Panc1 (cell line): ENCODE measurements around the gene PI4K2B. TPM values are rescaled to one million over a fixed set of nuclear protein-coding genes. Genes with fewer than 3 reads are reported as not detected.

Experiments
- ATAC-seq: fragments of 200-7000 bp; cut with Tn5 transposase; 2 replicates; pipeline ENCODE4 v1.9.1; 2020; ENCODE audit warnings: mild to moderate bottlenecking, moderate library complexity
- BruUV-seq: library from RNA; stranded (reverse); fragments of 400-500 nt; replicated peaks from 2 replicates; lab custom pipeline; 2021; lab: Mats Ljungman, UMichigan
- CTCF ChIA-PET: fragments of 300-600 bp; sonication (Branson Sonifier 250); formaldehyde crosslinking; loops from one replicate; lab custom pipeline; 2022; ENCODE audit warnings: antibody characterized with exemption; lab: Charles Lee
- POLR2A ChIA-PET: fragments of 300-600 bp; sonication (Branson Sonifier 250); formaldehyde crosslinking; loops from one replicate; lab custom pipeline; 2022; ENCODE audit warnings: antibody characterized with exemption; lab: Charles Lee
- DNase-seq: peaks from one replicate; pipeline ENCODE4 v3.0.0-alpha.2; 2010; ENCODE audit warnings: low read depth, low spot score
- H3K27ac ChIP-seq: 2 replicates; pipeline ENCODE4 v1.5.1; 2011; ENCODE audit warnings: mild to moderate bottlenecking, low read length, inconsistent platforms
- H3K27me3 ChIP-seq: fragments of 200-500 bp; sonication (Bioruptor generic); 2 replicates; pipeline ENCODE4 v1.6.0; 2014; ENCODE audit warnings: low read length, inconsistent platforms; ENCODE audit not compliant: control insufficient read depth, insufficient read depth
- H3K36me3 ChIP-seq: fragments of 200-500 bp; sonication (Bioruptor generic); 2 replicates; pipeline ENCODE4 v1.5.1; 2014; ENCODE audit warnings: inconsistent platforms, mild to moderate bottlenecking, low read length, moderate library complexity; ENCODE audit not compliant: control insufficient read depth, insufficient read depth
- H3K4me1 ChIP-seq: 2 replicates; pipeline ENCODE4 v1.5.1; 2011; ENCODE audit warnings: inconsistent platforms, mild to moderate bottlenecking, low read length, moderate library complexity; ENCODE audit not compliant: control insufficient read depth, insufficient read depth
- H3K4me3 ChIP-seq, 2 experiments: 2 replicates each; pipeline ENCODE4 v1.5.1; 2011 to 2012; ENCODE audit warnings: low read depth in 2 of 2, low read length in 2 of 2, mild to moderate bottlenecking in 2 of 2, inconsistent platforms in 1 of 2, moderate library complexity in 1 of 2
- H3K9me3 ChIP-seq: fragments of 200-500 bp; sonication (Bioruptor generic); 2 replicates; pipeline ENCODE4 v1.5.1; 2014; ENCODE audit warnings: low read depth, mild to moderate bottlenecking, inconsistent platforms, low read length, moderate library complexity; ENCODE audit not compliant: control insufficient read depth, insufficient read depth
- POLR2AphosphoS5 ChIP-seq: IDR thresholded peaks from 2 replicates; pipeline ENCODE4 v1.6.1; 2012; ENCODE audit warnings: mild to moderate bottlenecking, low read depth, low read length, moderate library complexity
- SIN3A ChIP-seq: IDR thresholded peaks from 2 replicates; pipeline ENCODE4 v1.6.1; 2012; ENCODE audit warnings: low read depth, mild to moderate bottlenecking, low read length, moderate library complexity, borderline replicate concordance; ENCODE audit not compliant: insufficient read depth
- TCF7L2 ChIP-seq: IDR thresholded peaks from 2 replicates; pipeline ENCODE4 v1.6.1; 2011; ENCODE audit warnings: mild to moderate bottlenecking, low read depth, low read length, inconsistent platforms
- in situ Hi-C: cut with HindIII; loops from 2 replicates; pipeline ENCODE4 v1.10.0; 2016; ENCODE audit warnings: low sequenced_read_pairs, low pct_unique_long_range_greater_than_20kb
- intact Hi-C: fragments of 100-400 bp; cut with micrococcal nuclease; formaldehyde crosslinking; loops from one replicate; pipeline ENCODE4 v1.10.0; 2022; ENCODE audit not compliant: unreplicated experiment
- total RNA-seq: library from RNA; stranded (reverse); gene quantifications from one replicate; pipeline ENCODE4 v1.2.1, GENCODE V29; 2021; ENCODE audit not compliant: unreplicated experiment
- TF ChIP-seq, protein P1 (sequence below): fragments of 450-650 bp; IDR thresholded peaks from 2 replicates; pipeline ENCODE4 v1.5.1; 2017; ENCODE audit warnings: mild to moderate bottlenecking
- TF ChIP-seq, protein P2 (sequence below), 2 experiments: IDR thresholded peaks; 2 replicates each; pipeline ENCODE4 v1.6.1; 2011 to 2012; ENCODE audit warnings: low read depth in 2 of 2, control low read depth in 1 of 2, low read length in 1 of 2, mild to moderate bottlenecking in 1 of 2, moderate library complexity in 1 of 2; ENCODE audit not compliant: insufficient read depth in 1 of 2

The PI4K2B gene
- total RNA-seq, 1 experiment from 2014 or later, result 9.6 TPM

DNA sequence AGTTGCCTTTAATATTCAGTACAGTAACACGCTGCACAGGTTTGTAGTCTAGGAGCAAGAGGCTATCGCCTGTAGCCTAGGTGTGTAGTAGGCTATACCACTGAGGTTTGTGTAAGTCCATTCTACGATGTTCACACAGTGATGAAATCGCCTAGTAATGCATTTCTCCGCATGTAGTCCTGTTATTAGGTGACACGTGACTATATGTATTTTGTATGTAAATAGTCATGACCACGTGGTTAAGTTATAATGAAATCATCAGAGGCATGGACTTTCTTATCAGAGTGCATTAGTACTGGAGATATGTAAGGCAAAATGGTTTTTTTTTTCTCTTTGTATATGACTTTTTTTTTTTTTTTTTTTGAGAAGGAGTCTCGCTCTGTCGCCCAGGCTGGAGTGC, 68.8 kb downstream of the PI4K2B start:
- intact Hi-C loops (no loop called here), in situ Hi-C loops (no loop called here)
- H3K36me3 ChIP-seq, result no peaks in the 10 kb centered on the region
- ChIA-PET CTCF (no interaction called here), POLR2A (no interaction called here)
- no TSS peak for BruUV-seq
- DNase-seq (no peak), ATAC-seq (no peak)
- no peaks in the 10 kb centered on the region for H3K9me3 ChIP-seq
- no peak overlapping the region for H3K27ac ChIP-seq
- TF ChIP-seq POLR2AphosphoS5 (no peak), TCF7L2 (no peak)
- TF ChIP-seq, protein P1, sequence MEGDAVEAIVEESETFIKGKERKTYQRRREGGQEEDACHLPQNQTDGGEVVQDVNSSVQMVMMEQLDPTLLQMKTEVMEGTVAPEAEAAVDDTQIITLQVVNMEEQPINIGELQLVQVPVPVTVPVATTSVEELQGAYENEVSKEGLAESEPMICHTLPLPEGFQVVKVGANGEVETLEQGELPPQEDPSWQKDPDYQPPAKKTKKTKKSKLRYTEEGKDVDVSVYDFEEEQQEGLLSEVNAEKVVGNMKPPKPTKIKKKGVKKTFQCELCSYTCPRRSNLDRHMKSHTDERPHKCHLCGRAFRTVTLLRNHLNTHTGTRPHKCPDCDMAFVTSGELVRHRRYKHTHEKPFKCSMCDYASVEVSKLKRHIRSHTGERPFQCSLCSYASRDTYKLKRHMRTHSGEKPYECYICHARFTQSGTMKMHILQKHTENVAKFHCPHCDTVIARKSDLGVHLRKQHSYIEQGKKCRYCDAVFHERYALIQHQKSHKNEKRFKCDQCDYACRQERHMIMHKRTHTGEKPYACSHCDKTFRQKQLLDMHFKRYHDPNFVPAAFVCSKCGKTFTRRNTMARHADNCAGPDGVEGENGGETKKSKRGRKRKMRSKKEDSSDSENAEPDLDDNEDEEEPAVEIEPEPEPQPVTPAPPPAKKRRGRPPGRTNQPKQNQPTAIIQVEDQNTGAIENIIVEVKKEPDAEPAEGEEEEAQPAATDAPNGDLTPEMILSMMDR, result no peak
- TF ChIP-seq, protein P2, sequence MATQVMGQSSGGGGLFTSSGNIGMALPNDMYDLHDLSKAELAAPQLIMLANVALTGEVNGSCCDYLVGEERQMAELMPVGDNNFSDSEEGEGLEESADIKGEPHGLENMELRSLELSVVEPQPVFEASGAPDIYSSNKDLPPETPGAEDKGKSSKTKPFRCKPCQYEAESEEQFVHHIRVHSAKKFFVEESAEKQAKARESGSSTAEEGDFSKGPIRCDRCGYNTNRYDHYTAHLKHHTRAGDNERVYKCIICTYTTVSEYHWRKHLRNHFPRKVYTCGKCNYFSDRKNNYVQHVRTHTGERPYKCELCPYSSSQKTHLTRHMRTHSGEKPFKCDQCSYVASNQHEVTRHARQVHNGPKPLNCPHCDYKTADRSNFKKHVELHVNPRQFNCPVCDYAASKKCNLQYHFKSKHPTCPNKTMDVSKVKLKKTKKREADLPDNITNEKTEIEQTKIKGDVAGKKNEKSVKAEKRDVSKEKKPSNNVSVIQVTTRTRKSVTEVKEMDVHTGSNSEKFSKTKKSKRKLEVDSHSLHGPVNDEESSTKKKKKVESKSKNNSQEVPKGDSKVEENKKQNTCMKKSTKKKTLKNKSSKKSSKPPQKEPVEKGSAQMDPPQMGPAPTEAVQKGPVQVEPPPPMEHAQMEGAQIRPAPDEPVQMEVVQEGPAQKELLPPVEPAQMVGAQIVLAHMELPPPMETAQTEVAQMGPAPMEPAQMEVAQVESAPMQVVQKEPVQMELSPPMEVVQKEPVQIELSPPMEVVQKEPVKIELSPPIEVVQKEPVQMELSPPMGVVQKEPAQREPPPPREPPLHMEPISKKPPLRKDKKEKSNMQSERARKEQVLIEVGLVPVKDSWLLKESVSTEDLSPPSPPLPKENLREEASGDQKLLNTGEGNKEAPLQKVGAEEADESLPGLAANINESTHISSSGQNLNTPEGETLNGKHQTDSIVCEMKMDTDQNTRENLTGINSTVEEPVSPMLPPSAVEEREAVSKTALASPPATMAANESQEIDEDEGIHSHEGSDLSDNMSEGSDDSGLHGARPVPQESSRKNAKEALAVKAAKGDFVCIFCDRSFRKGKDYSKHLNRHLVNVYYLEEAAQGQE (IDR thresholded peaks at IDR 0.05; ENCODE audit: insufficient read depth in 1 of 2, low read depth in 2 of 2, low read length in 1 of 2), result no peak
- H3K27me3 ChIP-seq, result peaks cover 5% of the 10 kb centered on the region
- no peaks in the 10 kb centered on the region for H3K4me1 ChIP-seq
- no peak overlapping the region for H3K4me3 ChIP-seq

DNA sequence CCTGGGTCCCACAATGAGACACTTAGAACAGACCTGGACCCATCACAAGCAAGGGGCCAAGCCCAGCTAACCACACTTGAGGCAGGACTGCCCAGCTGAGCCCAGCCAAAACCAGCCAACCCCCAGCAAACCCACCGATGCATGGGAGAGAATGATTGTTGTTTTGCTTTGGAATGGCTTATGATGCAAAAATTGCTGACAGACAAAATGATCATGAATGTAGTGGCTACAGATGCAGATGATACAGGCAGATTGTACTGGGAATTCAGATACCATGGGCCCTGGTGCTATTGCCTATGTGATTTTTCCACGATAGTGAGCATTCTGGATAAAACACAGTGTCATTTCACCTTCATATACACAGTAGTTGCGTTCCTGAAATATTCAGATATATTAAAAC, 69.7 kb downstream of the PI4K2B start:
- H3K27ac ChIP-seq, result no peak overlapping the region
- TF ChIP-seq, protein P2 (IDR thresholded peaks at IDR 0.05; ENCODE audit: insufficient read depth in 1 of 2, low read depth in 2 of 2, low read length in 1 of 2), result no peak
- TF ChIP-seq SIN3A, result no peak
- POLR2A ChIA-PET, result no interaction called here
- in situ Hi-C loops, result no loop called here
- intact Hi-C loops, result no loop called here
- H3K4me1 ChIP-seq, result no peaks in the 10 kb centered on the region
- DNase-seq (no peak), ATAC-seq (no peak)
- no TSS peak for BruUV-seq
- H3K27me3 ChIP-seq, result peaks cover 4% of the 10 kb centered on the region
- CTCF ChIA-PET, result no interaction called here
- H3K36me3 ChIP-seq, result no peaks in the 10 kb centered on the region
- no peak overlapping the region for H3K4me3 ChIP-seq
- H3K9me3 ChIP-seq, result no peaks in the 10 kb centered on the region
